ENCODE results near the gene LRRC63.
"Not testable (repeated sequence)": the region's sequence is repeated elsewhere in the genome, so short reads cannot be mapped to it uniquely, and the experiment has no call there.

The LRRC63 gene

DNA sequence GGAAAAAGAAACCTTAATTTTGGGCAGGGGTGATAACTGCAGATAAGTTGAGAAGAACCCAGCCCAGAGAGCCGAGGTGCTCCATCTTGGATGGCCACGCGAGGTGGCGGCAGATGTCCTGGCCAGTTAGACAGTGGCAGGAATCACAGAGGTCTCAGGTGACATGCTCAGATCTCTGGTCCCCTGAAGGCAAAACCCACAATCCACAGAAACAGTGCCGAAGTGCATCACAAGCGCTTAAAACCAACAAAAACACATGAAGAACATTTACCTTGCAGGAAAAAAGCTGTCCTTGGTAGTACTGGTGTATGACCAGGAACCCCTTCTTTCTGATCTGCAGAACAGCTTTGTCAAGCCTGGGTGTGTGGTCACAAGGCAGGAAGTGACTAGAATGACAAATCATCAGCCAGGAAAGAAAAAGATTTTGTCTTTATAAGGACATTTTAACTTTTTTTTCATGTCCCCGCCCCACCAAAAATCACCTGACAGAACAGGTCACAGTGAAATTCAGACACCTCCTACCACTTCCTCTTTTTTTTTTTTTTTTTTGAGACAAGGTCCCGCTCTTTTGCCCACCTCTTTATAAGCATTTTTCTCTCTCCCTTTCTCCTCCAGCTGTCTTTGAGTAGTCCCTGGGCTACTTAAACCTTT, 29.8 kb upstream of the LRRC63 start, which contains the start of gene LCP1:
Gene LCP1, minus strand, starts transcription at position 338 of the 651 bp plus-strand sequence. CDS start 22,515 bp downstream, outside the sequence.
- peak; percentile 61 to 76 (median 68) for DNase-seq (ENCODE audit: low read depth in 2 of 3, low spot score in 1 of 3)

- DNase-seq (ENCODE audit: low read depth in 2 of 3, low spot score in 1 of 3) = no peak
These were observed 29.2 kb upstream of the LRRC63 start for GRCh38 chr13:46182491-46182877.

- DNase-seq (ENCODE audit: low read depth in 2 of 3, low spot score in 1 of 3) = no peak
These were observed 28.4 kb upstream of the LRRC63 start for GRCh38 chr13:46183018-46183946.

- peak; percentile 52 to 74 (median 65) for DNase-seq (ENCODE audit: low read depth in 2 of 3, low spot score in 1 of 3)
These were observed 27.4 kb upstream of the LRRC63 start for GRCh38 chr13:46184277-46184699.

DNA sequence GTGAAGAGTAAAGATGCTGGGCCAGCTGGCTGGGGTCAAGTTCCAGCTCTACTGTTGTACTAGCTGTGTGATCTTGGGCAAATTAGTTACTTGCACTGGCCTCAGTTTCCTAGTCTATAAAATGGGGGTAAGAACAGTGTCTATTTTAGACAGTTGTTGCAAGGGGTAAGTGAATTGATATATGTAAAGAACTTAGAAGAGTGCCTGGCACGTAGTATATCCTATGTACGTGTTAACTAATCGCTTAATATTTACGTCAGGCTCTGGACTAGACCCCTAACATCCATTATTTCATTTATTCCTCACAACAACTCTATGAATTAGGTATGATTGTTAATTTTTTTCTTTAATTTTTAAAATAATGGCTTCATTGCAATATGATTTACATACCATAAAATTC, 26.1 kb upstream of the LRRC63 start:
- DNase-seq (ENCODE audit: low read depth in 2 of 3, low spot score in 1 of 3) = no peak

DNA sequence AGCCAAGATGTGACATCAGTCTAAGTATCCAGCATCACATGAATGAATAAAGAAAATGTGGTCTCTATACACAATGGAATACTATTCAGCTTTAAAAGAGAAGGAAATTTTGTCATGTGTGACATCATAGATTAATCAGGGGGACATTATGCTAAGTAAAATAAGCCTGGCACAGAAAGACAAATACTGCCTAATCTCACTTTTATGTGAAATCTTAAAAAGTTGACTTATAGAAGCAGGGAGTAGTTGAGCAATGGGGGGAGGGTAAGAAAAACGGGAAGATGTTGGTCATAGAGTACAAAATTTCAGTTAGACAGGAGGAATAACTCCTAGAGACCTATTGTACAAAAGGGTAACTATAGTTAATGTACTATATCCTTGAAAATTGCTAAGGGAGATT, 19.3 kb upstream of the LRRC63 start:
- DNase-seq (ENCODE audit: low read depth in 2 of 3, low spot score in 1 of 3) = no peak

DNA sequence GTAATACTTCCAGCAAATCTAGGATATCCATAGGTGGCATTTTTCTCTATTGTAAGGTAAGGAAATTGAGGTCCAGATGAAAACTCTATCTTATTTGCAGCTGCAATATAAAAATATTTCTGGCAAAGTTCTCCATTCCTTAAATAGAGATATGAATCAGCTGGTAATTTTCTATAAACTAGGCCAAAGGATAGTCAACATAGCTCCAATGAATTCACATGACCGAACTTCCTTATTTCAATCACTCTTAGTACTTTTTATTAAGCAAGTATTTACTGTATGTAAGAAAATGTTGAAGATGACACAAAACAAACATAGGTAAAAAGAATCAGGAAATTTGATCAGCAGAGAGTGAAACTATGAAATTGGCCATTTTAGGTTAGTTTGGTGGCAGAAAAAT, 16.7 kb upstream of the LRRC63 start:
- DNase-seq (ENCODE audit: low read depth in 2 of 3, low spot score in 1 of 3) = no peak

DNA sequence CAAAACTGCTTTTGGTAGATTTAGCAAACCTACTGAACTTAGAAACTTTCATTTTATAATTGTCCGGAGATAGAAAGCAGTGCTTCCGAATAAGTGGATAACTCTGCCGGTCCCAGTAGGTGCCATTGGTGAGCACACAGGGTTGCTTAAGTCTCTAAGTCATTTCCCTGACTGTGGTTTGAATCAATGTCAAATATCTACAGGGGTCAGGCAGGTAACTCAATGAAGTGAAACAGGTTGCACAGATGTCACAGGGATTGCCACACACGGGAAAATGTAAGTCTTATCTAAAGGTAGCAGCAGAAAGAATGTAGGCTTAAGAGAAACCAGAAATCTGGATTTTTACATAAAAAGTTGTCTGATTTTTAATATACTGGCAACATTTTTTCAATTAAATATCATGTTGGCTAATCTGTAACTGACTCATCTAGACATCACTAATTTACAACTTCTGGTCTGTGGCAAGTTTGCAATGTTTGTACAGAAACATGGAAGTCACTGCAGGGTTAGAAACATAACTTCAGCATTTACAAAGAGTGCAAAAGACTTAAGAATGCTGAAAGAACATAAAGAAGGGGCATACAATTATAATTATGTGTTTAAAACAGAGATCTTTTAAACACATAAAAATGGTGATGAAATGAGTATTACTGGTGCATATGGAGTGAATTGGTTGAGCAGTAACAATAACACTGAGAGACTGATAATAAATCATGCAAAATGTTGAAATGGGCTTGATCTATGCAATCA, 14.3 kb upstream of the LRRC63 start:
- no peak for DNase-seq (ENCODE audit: low read depth in 2 of 3, low spot score in 1 of 3)

- DNase-seq (ENCODE audit: low read depth in 2 of 3, low spot score in 1 of 3) = no peak
These were observed 13.0 kb upstream of the LRRC63 start for GRCh38 chr13:46198696-46199193.

GRCh38 chr13:46202188-46202795, 9.4 kb upstream of the LRRC63 start:
- no peak for DNase-seq (ENCODE audit: low read depth in 2 of 3, low spot score in 1 of 3)

GRCh38 chr13:46202966-46203365, 8.8 kb upstream of the LRRC63 start:
- no peak for DNase-seq (ENCODE audit: low read depth in 2 of 3, low spot score in 1 of 3)

GRCh38 chr13:46206143-46206542, 5.6 kb upstream of the LRRC63 start:
- DNase-seq (ENCODE audit: low read depth in 2 of 3, low spot score in 1 of 3) = no peak

DNA sequence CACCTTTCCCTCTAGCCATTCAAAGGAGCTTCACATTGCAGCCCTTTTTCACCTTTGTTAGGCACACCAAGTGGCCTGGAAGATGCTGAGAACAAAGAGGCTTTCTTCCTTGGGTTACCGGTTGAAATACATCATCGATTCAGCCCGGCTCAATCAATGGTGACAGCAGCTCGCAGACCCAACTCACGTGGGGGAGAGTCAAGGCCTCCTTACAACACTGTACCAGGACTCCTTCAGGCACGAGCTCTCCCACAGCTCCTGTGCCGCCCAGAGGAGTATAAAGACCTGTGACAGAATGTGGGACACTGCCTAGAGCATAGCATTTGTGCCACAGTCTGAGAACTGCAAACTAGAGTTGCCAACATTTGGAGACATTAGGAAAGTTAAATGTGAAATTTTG, 3.9 kb upstream of the LRRC63 start:
- no peak for DNase-seq (ENCODE audit: low read depth in 2 of 3, low spot score in 1 of 3)

GRCh38 chr13:46210362-46211083, 1.2 kb upstream of the LRRC63 start:
- DNase-seq (ENCODE audit: low read depth in 2 of 3, low spot score in 1 of 3) = no peak

GRCh38 chr13:46211116-46211482, 629 bp upstream of the LRRC63 start:
- DNase-seq (ENCODE audit: low read depth in 2 of 3, low spot score in 1 of 3) = peak in 2 of 3 donors; percentile 5 to 31

- DNase-seq (ENCODE audit: low read depth in 2 of 3, low spot score in 1 of 3) = no peak
These were observed 1.5 kb downstream of the LRRC63 start for GRCh38 chr13:46213242-46213641.

- DNase-seq (ENCODE audit: low read depth in 2 of 3, low spot score in 1 of 3) = not testable (repeated sequence)
These were observed 3.0 kb downstream of the LRRC63 start for GRCh38 chr13:46214741-46215140.

DNA sequence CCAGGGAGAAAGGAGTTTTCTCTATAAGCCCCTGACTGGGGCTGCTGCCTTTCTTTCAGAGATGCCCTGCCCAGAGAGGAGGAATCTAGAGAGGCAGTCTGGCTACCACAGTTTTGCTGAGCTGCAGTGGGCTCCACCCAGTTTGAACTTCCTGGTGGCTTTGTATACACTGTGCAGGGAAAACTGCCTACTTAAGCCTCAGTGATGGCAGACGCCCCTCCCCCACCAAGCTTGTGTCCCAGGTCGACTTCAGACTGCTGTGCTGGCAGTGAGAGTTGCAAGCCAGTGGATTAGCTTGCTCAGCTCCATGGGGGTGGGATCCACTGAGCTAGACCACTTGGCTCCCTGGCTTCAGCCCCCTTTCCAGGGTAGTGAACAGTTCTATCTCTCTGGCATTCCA, 8.5 kb downstream of the LRRC63 start:
- DNase-seq (ENCODE audit: low read depth in 2 of 3, low spot score in 1 of 3) = not testable (repeated sequence)

DNA sequence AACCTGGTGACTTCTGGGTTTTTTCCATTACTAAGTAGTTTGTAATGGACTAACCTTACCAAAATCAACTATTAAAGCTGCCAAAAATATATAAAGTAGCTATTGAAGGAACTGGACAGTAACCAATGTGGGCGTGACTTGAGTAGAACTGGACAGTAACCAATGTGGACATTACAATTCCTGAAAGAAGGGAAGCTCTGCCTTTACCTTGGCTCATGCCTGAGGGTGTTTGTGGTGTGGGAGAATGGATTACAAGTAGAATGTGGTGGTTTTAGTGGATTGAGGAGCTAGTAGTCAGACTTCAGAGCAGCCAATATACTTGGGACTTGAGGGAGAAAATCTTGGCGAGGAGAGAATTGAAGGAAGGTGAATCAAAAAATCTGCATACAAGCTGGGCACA, 17.5 kb downstream of the LRRC63 start:
- no peak for DNase-seq (ENCODE audit: low read depth in 2 of 3, low spot score in 1 of 3)

GRCh38 chr13:46232281-46232680, 20.6 kb downstream of the LRRC63 start:
- DNase-seq (ENCODE audit: low read depth in 2 of 3, low spot score in 1 of 3) = no peak

Data from stimulated activated CD4-positive, alpha-beta T cell treated with anti-CD3 and anti-CD28 coated beads, Interleukin-12 subunit alpha, Interleukin-12 subunit beta, amount 100 ng/mL, for 48 hours (primary cell).